ENCODE data around the gene CCDC157.

CCDC157 gene

DNA sequence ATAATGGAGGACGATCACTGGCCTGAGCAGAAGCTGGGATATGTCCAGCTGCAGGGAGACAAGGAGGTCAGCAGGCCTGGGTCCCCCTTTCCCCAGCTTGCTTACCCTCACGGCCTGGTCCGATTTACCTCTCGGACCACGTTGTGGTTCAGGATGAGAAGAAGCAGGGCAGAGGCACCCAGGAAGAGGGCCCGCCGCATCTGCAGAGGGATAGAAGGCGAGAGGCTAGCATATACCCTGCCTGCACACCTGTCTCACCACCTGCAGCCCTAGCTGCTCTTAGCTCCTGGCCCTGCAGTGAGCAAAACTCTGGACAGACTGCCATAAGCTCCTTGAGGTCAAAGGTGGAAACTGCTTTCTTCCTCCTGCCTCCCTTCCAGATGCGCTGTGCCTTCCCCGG is 29.1 kb downstream of the CCDC157 start:
- H3K4me3 ChIP-seq (ENCODE audit: low read length), result no peak overlapping the region
- H3K27ac ChIP-seq (ENCODE audit: low read depth, low read length), result no peak overlapping the region
- H3K4me1 ChIP-seq (ENCODE audit: control insufficient read depth, low read length), result peaks cover 10% of the 10 kb centered on the region
- H3K27me3 ChIP-seq (ENCODE audit: control insufficient read depth, low read length), result no peaks in the 10 kb centered on the region
- H3K36me3 ChIP-seq (ENCODE audit: control insufficient read depth, low read length), result no peaks in the 10 kb centered on the region
- no peaks in the 10 kb centered on the region for H3K9me2 ChIP-seq (replicated peaks; ENCODE audit: control insufficient read depth, low read length)
- no peaks in the 10 kb centered on the region for H4K20me1 ChIP-seq (ENCODE audit: control insufficient read depth, insufficient read depth, low read depth, low read length)
- H3K9me3 ChIP-seq (ENCODE audit: control insufficient read depth, insufficient read depth, low read length), result peaks cover 5% of the 10 kb centered on the region; the same call in 1 of the 2 replicates
- no peak overlapping the region; the same call in 1 of the 2 replicates for H3K4me2 ChIP-seq (ENCODE audit: low read length)
- no peak for TF ChIP-seq EZH2phosphoT487 (IDR thresholded peaks at IDR 0.05; ENCODE audit: borderline replicate concordance, low read length)
- TF ChIP-seq, protein P1, sequence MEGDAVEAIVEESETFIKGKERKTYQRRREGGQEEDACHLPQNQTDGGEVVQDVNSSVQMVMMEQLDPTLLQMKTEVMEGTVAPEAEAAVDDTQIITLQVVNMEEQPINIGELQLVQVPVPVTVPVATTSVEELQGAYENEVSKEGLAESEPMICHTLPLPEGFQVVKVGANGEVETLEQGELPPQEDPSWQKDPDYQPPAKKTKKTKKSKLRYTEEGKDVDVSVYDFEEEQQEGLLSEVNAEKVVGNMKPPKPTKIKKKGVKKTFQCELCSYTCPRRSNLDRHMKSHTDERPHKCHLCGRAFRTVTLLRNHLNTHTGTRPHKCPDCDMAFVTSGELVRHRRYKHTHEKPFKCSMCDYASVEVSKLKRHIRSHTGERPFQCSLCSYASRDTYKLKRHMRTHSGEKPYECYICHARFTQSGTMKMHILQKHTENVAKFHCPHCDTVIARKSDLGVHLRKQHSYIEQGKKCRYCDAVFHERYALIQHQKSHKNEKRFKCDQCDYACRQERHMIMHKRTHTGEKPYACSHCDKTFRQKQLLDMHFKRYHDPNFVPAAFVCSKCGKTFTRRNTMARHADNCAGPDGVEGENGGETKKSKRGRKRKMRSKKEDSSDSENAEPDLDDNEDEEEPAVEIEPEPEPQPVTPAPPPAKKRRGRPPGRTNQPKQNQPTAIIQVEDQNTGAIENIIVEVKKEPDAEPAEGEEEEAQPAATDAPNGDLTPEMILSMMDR (IDR thresholded peaks at IDR 0.05; ENCODE audit: low read depth, low read length, poor library complexity, severe bottlenecking), result no peak
- no peaks in the 10 kb centered on the region for H3F3A ChIP-seq (ENCODE audit: control insufficient read depth, insufficient read depth)
- no peaks in the 10 kb centered on the region for H3K79me2 ChIP-seq (ENCODE audit: control insufficient read depth, low read length)

DNA sequence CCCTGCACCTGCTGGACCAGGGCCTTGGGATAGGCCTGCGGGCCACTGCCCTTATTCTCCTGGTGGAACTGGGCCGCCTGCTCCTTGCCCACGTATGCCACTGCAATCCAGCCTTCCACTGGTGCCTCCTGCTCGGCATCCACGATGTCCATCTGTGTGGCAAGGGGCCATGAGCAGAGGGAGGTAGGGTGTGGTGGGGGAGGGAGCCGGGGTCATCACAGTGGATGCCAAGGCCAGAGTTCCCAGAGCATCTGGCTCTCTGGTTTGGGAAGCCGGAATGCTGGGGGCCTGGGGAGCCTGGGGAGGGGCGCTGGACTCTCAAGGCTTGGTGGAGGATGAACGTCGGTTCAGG is 29.8 kb downstream of the CCDC157 start:
- peak overlapping the region; percentile 56 for H3K4me2 ChIP-seq (ENCODE audit: low read length)
- H3K27ac ChIP-seq (ENCODE audit: low read depth, low read length), result no peak overlapping the region
- peak overlapping the region; percentile 67 for H3K4me3 ChIP-seq (ENCODE audit: low read length)
- no peaks in the 10 kb centered on the region for H3F3A ChIP-seq (ENCODE audit: control insufficient read depth, insufficient read depth)
- no peak for TF ChIP-seq EZH2phosphoT487 (IDR thresholded peaks at IDR 0.05; ENCODE audit: borderline replicate concordance, low read length)
- TF ChIP-seq, protein P1 (IDR thresholded peaks at IDR 0.05; ENCODE audit: low read depth, low read length, poor library complexity, severe bottlenecking), result no peak
- no peaks in the 10 kb centered on the region for H3K36me3 ChIP-seq (ENCODE audit: control insufficient read depth, low read length)
- no peaks in the 10 kb centered on the region for H3K27me3 ChIP-seq (ENCODE audit: control insufficient read depth, low read length)
- no peaks in the 10 kb centered on the region for H4K20me1 ChIP-seq (ENCODE audit: control insufficient read depth, insufficient read depth, low read depth, low read length)
- peaks cover 6% of the 10 kb centered on the region; the same call in 1 of the 2 replicates for H3K9me3 ChIP-seq (ENCODE audit: control insufficient read depth, insufficient read depth, low read length)
- no peaks in the 10 kb centered on the region for H3K79me2 ChIP-seq (ENCODE audit: control insufficient read depth, low read length)
- peaks cover 16% of the 10 kb centered on the region for H3K4me1 ChIP-seq (ENCODE audit: control insufficient read depth, low read length)
- H3K9me2 ChIP-seq (replicated peaks; ENCODE audit: control insufficient read depth, low read length), result no peaks in the 10 kb centered on the region

DNA sequence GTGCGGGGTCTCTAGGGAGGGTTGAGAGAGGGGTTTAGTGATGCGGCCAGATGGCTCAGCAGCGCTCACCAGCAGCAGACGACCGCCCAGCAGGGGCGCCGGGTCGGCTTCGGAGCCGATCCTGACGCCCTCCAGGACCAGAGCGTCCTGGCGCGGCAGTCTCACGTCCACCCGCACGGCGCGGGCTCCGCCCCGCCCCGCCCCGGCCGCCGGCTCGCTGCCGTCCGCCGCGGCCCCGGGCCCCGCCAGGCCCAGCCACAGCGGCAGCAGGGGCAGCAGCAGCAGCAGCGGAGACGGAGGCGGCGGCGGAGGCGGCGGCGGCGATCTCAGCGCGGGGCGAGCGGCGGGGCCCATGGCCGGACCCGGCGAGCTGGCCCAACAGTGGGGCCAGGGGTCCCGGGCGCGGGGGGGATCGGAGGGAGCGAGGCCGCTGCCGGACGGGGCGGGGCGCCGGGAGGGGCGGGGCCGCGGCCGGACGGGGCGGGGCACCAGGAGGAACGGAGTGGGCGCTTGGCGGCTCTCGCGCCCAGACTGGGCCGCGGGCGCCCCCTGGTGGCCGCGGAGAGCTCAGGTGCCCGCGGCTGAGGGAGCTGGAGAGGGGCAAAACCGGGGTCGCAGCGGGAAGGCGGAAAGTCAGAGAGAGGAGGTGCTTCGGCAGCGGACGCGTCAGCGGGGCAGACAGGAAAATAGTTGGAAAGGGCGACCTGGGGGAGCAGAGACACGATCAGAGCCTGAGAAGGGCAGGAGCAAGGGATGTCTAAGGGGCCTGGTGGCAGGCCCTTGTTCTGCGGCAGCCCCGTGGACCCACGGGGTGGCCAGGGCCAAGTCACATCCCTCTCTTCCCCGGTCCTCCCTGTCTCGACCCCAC is 30.4 kb downstream of the CCDC157 start, which contains the start of gene RNF215:
Gene RNF215, minus strand, starts transcription at position 452 of the 868 bp plus-strand sequence. Its CDS starts 98 bp downstream, at position 354.
- Histone ChIP-seq H3K9me2 (replicated peaks; ENCODE audit: control insufficient read depth, low read length) (no peaks in the 10 kb centered on the region), H3K4me3 (ENCODE audit: low read length) (peak within 1 kb of the TSS; percentile 67), H3K4me2 (ENCODE audit: low read length) (peak within 1 kb of the TSS; percentile 85), H3K27me3 (ENCODE audit: control insufficient read depth, low read length) (no peaks in the 10 kb centered on the region), H3K9me3 (ENCODE audit: control insufficient read depth, insufficient read depth, low read length) (peaks cover 6% of the 10 kb centered on the region; the same call in 1 of the 2 replicates), H3K36me3 (ENCODE audit: control insufficient read depth, low read length) (no peaks in the 10 kb centered on the region), H3K27ac (ENCODE audit: low read depth, low read length) (no peak within 1 kb of the TSS), H3K4me1 (ENCODE audit: control insufficient read depth, low read length) (peaks cover 22% of the 10 kb centered on the region), H3F3A (ENCODE audit: control insufficient read depth, insufficient read depth) (no peaks in the 10 kb centered on the region), H4K20me1 (ENCODE audit: control insufficient read depth, insufficient read depth, low read depth, low read length) (no peaks in the 10 kb centered on the region), H3K79me2 (ENCODE audit: control insufficient read depth, low read length) (no peaks in the 10 kb centered on the region)
- no peak for TF ChIP-seq EZH2phosphoT487 (IDR thresholded peaks at IDR 0.05; ENCODE audit: borderline replicate concordance, low read length)
- TF ChIP-seq, protein P1 (IDR thresholded peaks at IDR 0.05; ENCODE audit: low read depth, low read length, poor library complexity, severe bottlenecking), result peak; percentile 84

Measured in DOHH2 (cell line).